ENCODE data around the gene CDKAL1. TPM values are rescaled to one million over a fixed set of nuclear protein-coding genes. Genes with fewer than 3 reads are reported as not detected.

The CDKAL1 gene
- total RNA-seq, 2 donors from 2014 or later = 23.5 to 26.4 TPM

- 100% methylated on average over 1 of the region's 1 CpG; no CpG with 5 or more reads in 1 of the 2 experiments for WGBS, 2 experiments (ENCODE audit: insufficient coverage in 1 of 2, insufficient read length in 1 of 2)
- no peak for DNase-seq
- Mint-ChIP-seq H3K27me3 (ENCODE audit: insufficient read depth) (no peaks in the 10 kb centered on the region), H3K27ac (no peak overlapping the region), H3K4me1 (peaks cover 38% of the 10 kb centered on the region), H3K4me3 (no peak overlapping the region), H3K36me3 (ENCODE audit: low read depth) (no peaks in the 10 kb centered on the region), H3K9me3 (no peaks in the 10 kb centered on the region)
- Histone ChIP-seq H3K9me3 (ENCODE audit: control insufficient read depth, low read length) (no peaks in the 10 kb centered on the region), H3K27me3 (ENCODE audit: control insufficient read depth, insufficient read depth, low read length, poor library complexity, severe bottlenecking) (no peaks in the 10 kb centered on the region), H3K4me3 (ENCODE audit: low read length) (no peak overlapping the region), H3K9ac (ENCODE audit: extremely low read depth, low read length, poor library complexity, severe bottlenecking) (no peak overlapping the region), H3K27ac (ENCODE audit: low read depth, low read length) (no peak overlapping the region), H3K4me1 (ENCODE audit: control insufficient read depth, insufficient read depth, low read length) (peaks cover 8% of the 10 kb centered on the region), H3K36me3 (ENCODE audit: control insufficient read depth, insufficient read depth, low read length) (no peaks in the 10 kb centered on the region)
- TF ChIP-seq CTCF (conservative IDR thresholded peaks at IDR 0.05) = no peak
Measured at GRCh38 chr6:20706238-20706938, 172.1 kb downstream of the CDKAL1 start.

GRCh38 chr6:20706939-20707485, 172.8 kb downstream of the CDKAL1 start:
- no peak overlapping the region for H3K4me3 Mint-ChIP-seq
- no peaks in the 10 kb centered on the region for H3K27me3 ChIP-seq (ENCODE audit: control insufficient read depth, insufficient read depth, low read length, poor library complexity, severe bottlenecking)
- H3K4me3 ChIP-seq (ENCODE audit: low read length) = no peak overlapping the region
- H3K4me1 ChIP-seq (ENCODE audit: control insufficient read depth, insufficient read depth, low read length) = peaks cover 14% of the 10 kb centered on the region
- TF ChIP-seq CTCF (conservative IDR thresholded peaks at IDR 0.05) = no peak
- no peaks in the 10 kb centered on the region for H3K36me3 ChIP-seq (ENCODE audit: control insufficient read depth, insufficient read depth, low read length)
- H3K27me3 Mint-ChIP-seq (ENCODE audit: insufficient read depth) = no peaks in the 10 kb centered on the region
- no peak overlapping the region for H3K27ac Mint-ChIP-seq
- no peak for DNase-seq
- no peak overlapping the region for H3K27ac ChIP-seq (ENCODE audit: low read depth, low read length)
- no peaks in the 10 kb centered on the region for H3K9me3 Mint-ChIP-seq
- no peaks in the 10 kb centered on the region for H3K9me3 ChIP-seq (ENCODE audit: control insufficient read depth, low read length)
- 90% methylated on average over 2 of the region's 2 CpGs; no CpG with 5 or more reads in 1 of the 2 experiments for WGBS, 2 experiments (ENCODE audit: insufficient coverage in 1 of 2, insufficient read length in 1 of 2)
- peaks cover 45% of the 10 kb centered on the region for H3K4me1 Mint-ChIP-seq
- H3K9ac ChIP-seq (ENCODE audit: extremely low read depth, low read length, poor library complexity, severe bottlenecking) = no peak overlapping the region
- no peaks in the 10 kb centered on the region for H3K36me3 Mint-ChIP-seq (ENCODE audit: low read depth)

GRCh38 chr6:20707870-20708269, 173.6 kb downstream of the CDKAL1 start:
- peaks cover 48% of the 10 kb centered on the region for H3K4me1 Mint-ChIP-seq
- Histone ChIP-seq H3K4me3 (ENCODE audit: low read length) (no peak overlapping the region), H3K27ac (ENCODE audit: low read depth, low read length) (no peak overlapping the region)

More at GRCh38 chr6:20707870-20708269, 173.6 kb downstream of the CDKAL1 start:
- Mint-ChIP-seq H3K27ac (no peak overlapping the region), H3K36me3 (ENCODE audit: low read depth) (no peaks in the 10 kb centered on the region), H3K27me3 (ENCODE audit: insufficient read depth) (no peaks in the 10 kb centered on the region), H3K4me3 (no peak overlapping the region), H3K9me3 (no peaks in the 10 kb centered on the region)
- Histone ChIP-seq H3K27me3 (ENCODE audit: control insufficient read depth, insufficient read depth, low read length, poor library complexity, severe bottlenecking) (no peaks in the 10 kb centered on the region), H3K4me1 (ENCODE audit: control insufficient read depth, insufficient read depth, low read length) (peaks cover 14% of the 10 kb centered on the region), H3K36me3 (ENCODE audit: control insufficient read depth, insufficient read depth, low read length) (no peaks in the 10 kb centered on the region), H3K9me3 (ENCODE audit: control insufficient read depth, low read length) (no peaks in the 10 kb centered on the region), H3K9ac (ENCODE audit: extremely low read depth, low read length, poor library complexity, severe bottlenecking) (no peak overlapping the region)
- DNase-seq = no peak
- WGBS, 2 experiments (ENCODE audit: insufficient coverage in 1 of 2, insufficient read length in 1 of 2) = 100% methylated on average over 2 of the region's 2 CpGs; no CpG with 5 or more reads in 1 of the 2 experiments
- TF ChIP-seq CTCF (conservative IDR thresholded peaks at IDR 0.05) = no peak

Data from endodermal cell (in vitro differentiated cells).